Suppressor macrophage treated with lipopolysaccharide for 4 hours (primary cell): ENCODE measurements around the gene WNT3A.

Experiments
- DNase-seq: peaks from one replicate; pipeline ENCODE4 v3.0.0-alpha.2; 2020

WNT3A gene

DNA sequence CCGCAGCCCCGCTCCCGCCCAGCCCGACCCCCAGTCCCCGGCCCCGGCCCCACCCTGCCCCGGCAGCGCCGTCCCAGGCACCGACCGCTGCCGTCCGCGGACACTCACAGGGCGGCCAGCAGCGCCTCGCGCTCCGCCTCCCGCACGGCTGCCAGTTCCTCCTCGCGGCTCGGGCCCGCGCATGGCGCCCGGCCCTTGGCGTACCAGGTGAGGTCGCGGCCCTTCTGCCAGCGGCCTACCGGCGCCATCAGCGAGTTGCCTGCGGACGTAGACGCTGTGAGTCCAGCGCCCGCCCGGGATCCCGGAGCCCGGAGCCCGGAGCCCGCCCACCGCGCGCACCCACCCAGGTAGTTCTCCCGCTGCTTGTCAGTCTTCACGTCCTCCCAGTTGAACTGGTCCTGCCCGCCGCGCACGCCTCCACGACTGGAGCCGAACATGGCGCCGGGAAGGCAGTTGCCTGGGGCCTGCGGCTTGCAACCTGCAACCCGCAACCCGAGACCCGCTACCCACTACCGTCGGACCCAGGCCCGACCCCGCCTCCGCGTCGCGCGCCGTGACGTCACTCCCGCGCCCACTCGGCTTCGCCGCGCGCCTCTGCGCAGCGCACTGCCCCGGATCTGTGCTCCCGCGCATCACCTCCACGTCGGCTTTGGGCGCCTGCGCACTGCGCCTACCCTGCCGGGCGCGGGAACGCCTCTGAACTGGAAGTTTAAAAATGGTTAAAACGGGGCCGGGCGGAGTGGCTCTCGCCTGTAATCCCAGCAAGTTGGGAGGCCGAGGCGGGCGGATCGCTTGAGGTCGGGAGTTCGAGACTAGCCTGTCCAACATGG, 96.2 kb downstream of the WNT3A start, which contains the start of gene C1orf35:
Gene C1orf35 (minus strand): TSS at position 535 of the 830 bp plus-strand sequence. CDS start 98 bp downstream, at position 437.
- DNase-seq: peak; percentile 95

- no peak for DNase-seq
Observed at GRCh38 chr1:228104526-228105269, 97.9 kb downstream of the WNT3A start.

DNA sequence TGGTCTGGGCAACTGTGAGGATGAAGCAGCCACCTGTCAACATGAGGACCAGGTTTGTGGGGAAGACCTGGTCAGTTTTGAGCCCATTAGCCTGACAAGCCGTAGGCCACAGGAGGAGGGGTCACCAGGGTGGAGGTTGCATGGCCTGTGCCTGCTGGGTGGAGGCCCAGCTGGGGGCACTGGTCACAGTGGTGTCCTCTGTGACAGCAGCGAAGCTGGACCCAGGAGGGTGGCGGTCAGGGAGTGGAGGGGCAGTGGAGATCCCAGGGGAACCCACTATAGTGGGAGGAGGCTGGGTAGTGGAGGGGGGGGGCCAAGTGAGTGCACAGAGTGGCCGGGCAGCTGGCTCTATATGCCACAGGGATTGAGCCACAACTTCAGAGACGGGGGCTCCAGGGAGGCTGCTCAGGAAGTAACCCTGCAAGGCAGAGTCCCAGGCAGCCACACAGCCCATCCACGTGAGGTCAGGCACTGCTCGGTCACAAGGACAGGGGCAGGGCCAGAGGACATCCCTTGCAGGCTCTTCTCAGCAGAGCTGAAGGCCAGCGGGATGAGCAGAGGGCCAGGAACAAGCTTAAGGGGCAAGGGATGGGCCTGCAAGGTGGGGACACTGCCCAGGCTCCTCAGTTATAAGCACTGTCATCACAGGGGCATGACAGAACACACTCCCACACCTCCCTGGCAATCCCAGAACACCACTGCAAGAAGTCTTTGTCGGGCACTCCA, 98.6 kb downstream of the WNT3A start:
- DNase-seq: no peak

DNA sequence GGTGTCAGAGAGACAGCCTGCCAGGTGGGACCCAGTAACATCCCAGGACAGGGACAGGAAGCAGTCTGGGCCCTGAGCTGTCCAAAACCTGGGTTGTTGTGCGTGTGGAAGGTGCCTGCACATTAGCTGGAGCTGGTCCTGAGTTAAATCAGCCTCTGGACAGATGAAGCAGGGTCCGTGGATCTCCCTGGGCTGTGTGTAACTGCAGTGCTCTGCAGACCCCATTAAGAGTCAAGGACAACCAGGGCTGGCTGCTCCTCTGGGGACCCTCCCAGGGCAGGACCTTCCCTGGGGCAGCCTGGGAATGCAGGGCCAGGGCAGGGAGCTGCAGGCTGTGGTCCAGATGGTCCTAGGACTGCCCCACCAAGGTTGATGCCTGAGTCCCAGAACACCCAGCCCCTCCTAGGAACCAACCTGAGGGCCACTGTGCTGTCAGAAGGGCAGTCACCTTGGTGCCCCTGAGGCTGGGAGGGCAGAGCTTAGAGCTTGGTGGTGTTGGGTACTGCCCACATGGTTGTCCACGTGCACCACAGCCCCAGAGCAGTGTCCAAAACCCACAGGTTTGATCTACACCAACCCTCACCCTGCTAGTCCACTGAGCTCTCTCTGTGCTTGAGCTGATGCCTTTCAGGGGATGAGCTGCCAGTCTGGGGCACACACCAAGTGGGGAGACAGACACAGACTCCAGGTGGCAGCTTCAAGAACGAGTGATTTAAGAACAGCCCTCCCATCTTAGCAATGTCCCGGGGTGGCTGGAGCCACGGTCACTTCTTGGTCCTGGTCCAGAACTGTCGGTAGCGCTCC, 99.4 kb downstream of the WNT3A start:
- DNase-seq: no peak

GRCh38 chr1:228106800-228107054, 99.9 kb downstream of the WNT3A start:
- no peak for DNase-seq

GRCh38 chr1:228107636-228108035, 100.8 kb downstream of the WNT3A start:
- DNase-seq: no peak

GRCh38 chr1:228108055-228108690, 101.4 kb downstream of the WNT3A start:
- peak; percentile 75 for DNase-seq

- no peak for DNase-seq
Observed at GRCh38 chr1:228108742-228109072, 101.9 kb downstream of the WNT3A start.

GRCh38 chr1:228109073-228109961, 102.5 kb downstream of the WNT3A start, which contains the start of gene MRPL55:
Gene MRPL55 (minus strand): TSS chr1:228109299. CDS start chr1:228108260, 1,039 bp downstream.
- peak; percentile 98 for DNase-seq

GRCh38 chr1:228109962-228110488, 103.2 kb downstream of the WNT3A start:
- DNase-seq: no peak

- no peak for DNase-seq
Observed at GRCh38 chr1:228110556-228110955, 103.8 kb downstream of the WNT3A start.
